IPS-11a (cell line): Measurements from ENCODE around the gene PLPPR4.
"Not testable (repeated sequence)": the region's sequence is repeated elsewhere in the genome, so short reads cannot be mapped to it uniquely, and the experiment has no call there.

ENCODE experiments used
- H3K4me3 ChIP-seq: one replicate; pipeline ENCODE4 v1.5.1; 2013; ENCODE audit warnings: low read depth, low read length, control low read depth

Gene PLPPR4

GRCh38 chr1:99268021-99268420, 3.7 kb downstream of the PLPPR4 start:
- H3K4me3 ChIP-seq, result no peak overlapping the region

GRCh38 chr1:99269321-99269720, 5.0 kb downstream of the PLPPR4 start:
- no peak overlapping the region for H3K4me3 ChIP-seq

- H3K4me3 ChIP-seq, result no peak overlapping the region
Measured at GRCh38 chr1:99270646-99271045, 6.4 kb downstream of the PLPPR4 start.

DNA sequence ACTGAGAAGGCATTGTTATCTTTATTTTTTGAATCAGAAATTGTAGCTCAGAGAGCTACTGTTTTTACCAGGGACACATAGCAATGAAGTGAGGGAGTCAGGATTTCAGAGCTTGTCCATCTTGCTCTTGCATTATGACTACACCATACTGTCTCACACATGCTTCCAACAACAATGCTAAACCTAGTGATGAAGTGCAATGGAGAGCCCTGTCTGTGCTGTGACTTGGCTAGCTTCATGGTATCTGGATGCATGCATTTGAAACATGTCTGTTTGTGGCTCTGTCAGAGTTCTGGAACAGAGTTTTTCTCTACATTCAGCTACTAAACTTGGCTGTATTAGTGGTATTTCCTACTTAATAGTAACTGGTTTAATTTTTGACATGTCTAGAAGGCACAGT, 7.0 kb downstream of the PLPPR4 start:
- H3K4me3 ChIP-seq, result no peak overlapping the region

- H3K4me3 ChIP-seq, result no peak overlapping the region
Measured at GRCh38 chr1:99277066-99277465, 12.8 kb downstream of the PLPPR4 start.

GRCh38 chr1:99279525-99279924, 15.2 kb downstream of the PLPPR4 start:
- no peak overlapping the region for H3K4me3 ChIP-seq

GRCh38 chr1:99281105-99281504, 16.8 kb downstream of the PLPPR4 start:
- H3K4me3 ChIP-seq, result no peak overlapping the region

GRCh38 chr1:99282536-99282935, 18.2 kb downstream of the PLPPR4 start:
- H3K4me3 ChIP-seq, result no peak overlapping the region

- H3K4me3 ChIP-seq, result not testable (repeated sequence)
Measured at GRCh38 chr1:99283521-99283920, 19.2 kb downstream of the PLPPR4 start.

- H3K4me3 ChIP-seq, result no peak overlapping the region
Measured at GRCh38 chr1:99292886-99293285, 28.6 kb downstream of the PLPPR4 start.

GRCh38 chr1:99297923-99298322, 33.6 kb downstream of the PLPPR4 start:
- H3K4me3 ChIP-seq, result no peak overlapping the region

- no peak overlapping the region for H3K4me3 ChIP-seq
Measured at GRCh38 chr1:99304725-99305282, 40.5 kb downstream of the PLPPR4 start.

DNA sequence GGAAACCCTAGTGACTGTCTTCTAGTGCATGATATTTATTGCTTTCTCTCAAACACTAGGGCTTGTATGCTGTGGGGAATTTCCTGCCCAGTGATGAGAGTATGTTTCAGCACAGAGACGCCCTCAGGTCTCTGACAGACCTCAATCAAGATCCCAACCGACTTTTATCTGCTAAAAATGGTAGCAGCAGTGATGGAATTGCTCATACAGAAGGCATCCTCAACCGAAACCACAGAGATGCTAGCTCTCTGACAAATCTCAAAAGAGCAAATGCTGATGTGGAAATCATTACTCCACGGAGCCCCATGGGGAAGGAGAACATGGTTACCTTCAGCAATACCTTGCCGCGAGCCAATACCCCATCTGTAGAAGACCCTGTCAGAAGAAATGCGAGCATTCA, 41.3 kb downstream of the PLPPR4 start:
- no peak overlapping the region for H3K4me3 ChIP-seq

DNA sequence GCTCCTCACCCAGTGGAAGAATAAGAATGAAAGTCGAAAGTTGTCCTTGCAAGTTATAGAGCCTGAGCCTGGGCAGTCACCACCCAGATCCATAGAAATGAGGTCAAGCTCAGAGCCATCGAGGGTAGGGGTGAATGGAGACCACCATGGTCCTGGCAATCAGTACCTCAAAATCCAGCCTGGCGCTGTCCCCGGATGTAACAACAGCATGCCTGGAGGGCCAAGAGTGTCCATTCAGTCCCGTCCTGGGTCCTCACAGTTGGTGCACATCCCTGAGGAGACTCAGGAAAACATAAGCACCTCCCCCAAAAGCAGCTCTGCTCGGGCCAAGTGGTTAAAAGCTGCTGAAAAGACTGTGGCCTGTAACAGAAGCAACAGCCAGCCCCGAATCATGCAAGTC, 41.8 kb downstream of the PLPPR4 start:
- H3K4me3 ChIP-seq, result no peak overlapping the region

- H3K4me3 ChIP-seq, result no peak overlapping the region
Measured at GRCh38 chr1:99306644-99307043, 42.4 kb downstream of the PLPPR4 start.

DNA sequence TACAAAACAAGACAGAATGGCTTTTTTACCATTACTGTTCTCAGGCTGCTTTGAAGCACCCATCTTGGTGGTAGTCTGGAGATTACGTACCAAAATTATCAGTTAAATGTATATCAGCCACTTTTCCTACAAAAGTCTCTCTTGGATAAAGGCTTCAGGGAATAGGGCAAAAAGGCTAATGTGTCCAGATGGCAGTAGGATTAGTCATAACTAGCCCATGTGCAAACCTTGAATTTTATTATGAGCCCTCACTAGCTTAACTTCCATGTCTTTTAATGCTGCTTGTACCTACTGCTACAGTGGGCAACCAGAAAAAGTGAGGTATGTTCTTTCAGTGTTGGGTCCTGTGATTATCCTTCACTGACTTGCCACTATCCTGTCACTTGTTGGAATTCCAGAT, 51.0 kb downstream of the PLPPR4 start:
- H3K4me3 ChIP-seq, result no peak overlapping the region

GRCh38 chr1:99326215-99326949, 62.1 kb downstream of the PLPPR4 start:
- H3K4me3 ChIP-seq, result no peak overlapping the region

GRCh38 chr1:99327357-99327756, 63.1 kb downstream of the PLPPR4 start:
- H3K4me3 ChIP-seq, result no peak overlapping the region

- no peak overlapping the region for H3K4me3 ChIP-seq
Measured at GRCh38 chr1:99328171-99328570, 63.9 kb downstream of the PLPPR4 start.

- no peak overlapping the region for H3K4me3 ChIP-seq
Measured at GRCh38 chr1:99331083-99331482, 66.8 kb downstream of the PLPPR4 start.

DNA sequence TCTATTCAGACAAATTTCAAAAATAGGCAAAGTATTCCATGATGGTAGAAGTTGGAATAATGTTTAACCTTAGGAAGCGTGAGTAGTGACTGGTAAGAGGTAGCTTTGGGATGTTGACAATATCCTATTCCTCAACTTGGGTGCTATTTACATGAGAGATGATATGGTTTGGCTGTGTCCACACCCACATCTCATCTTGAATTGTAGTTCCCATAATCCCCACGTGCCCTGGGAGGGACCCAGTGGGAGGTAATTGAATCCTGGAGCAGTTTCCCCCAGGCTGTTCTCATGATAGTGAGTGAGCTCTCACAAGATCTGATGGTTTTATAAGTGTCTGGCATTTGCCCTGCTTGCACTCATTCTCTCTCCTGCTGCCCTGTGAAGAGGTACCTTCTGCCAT, 67.3 kb downstream of the PLPPR4 start:
- no peak overlapping the region for H3K4me3 ChIP-seq

DNA sequence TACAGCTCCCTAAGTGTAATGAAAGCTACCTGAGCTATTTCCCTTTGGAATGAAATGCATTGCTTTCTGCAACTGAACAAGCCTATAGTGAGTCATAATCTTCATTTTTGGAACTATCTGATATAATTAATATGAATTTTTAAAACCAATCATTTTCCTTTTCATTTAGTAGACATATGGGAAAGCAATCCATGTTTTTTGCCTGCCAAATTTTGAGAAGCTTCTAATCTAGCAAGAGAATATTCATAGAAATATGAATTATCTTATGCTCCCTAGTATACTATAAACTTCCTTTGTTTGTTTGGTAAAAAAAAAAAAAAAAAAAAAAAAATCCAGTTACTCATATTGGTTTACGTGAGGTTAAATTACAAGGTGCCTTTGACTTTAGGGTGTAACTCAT, 68.3 kb downstream of the PLPPR4 start:
- H3K4me3 ChIP-seq, result no peak overlapping the region

DNA sequence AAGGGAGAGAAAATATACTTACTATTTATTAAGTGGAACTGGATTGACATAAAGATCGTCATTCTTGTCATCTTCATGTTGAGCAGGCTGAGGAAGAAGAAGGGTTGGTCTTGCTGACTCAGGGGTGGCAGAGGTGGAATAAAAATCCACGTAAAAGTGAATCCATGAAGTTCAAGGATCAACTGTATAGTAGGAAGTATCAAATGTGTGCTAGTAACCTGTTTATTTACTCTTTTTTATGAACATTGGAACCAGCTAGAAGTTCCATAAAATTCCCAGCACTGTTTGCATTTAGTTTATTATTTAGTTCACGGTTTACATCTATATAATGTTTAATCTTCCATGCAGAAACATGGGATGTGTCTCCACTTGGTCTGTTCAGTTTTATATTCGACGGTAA, 70.7 kb downstream of the PLPPR4 start:
- no peak overlapping the region for H3K4me3 ChIP-seq
